ENCODE results near the gene GNAS. TPM values are rescaled to one million over a fixed set of nuclear protein-coding genes. Genes with fewer than 3 reads are reported as not detected.

Gene GNAS
- polyA plus RNA-seq, 1 donor (not counting 4 experiments of a cell fraction or from before 2014, with no cell fraction given), result 560 TPM

DNA sequence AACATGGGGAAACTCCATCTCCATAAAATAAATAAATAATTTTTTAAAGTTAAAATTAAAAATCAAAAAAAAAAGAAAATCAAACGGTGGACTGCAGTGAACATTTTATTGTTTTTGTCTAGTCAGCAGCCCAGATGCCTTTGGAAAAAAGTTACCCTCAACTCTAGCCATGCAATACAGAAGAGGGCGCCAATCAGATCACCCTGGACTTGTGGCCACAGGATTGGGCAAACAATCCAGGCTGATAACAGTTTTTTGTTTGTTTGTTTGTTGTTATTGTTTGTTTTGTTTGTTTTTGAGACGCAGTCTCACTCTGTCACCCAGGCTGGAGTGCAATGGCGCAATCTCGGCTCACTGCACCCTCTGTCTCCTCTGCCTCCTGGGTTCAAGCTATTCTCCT is 98.1 kb downstream of the GNAS start:
- no peaks in the 10 kb centered on the region for H3K9me1 ChIP-seq (ENCODE audit: control insufficient read depth, extremely low read depth, insufficient read depth, low read length)
- H3K79me2 ChIP-seq (ENCODE audit: control insufficient read depth, insufficient read depth, low read length), result no peaks in the 10 kb centered on the region
- DNase-seq (ENCODE audit: low read depth, low spot score) (no peak), FAIRE-seq (no peak)
- TF ChIP-seq, protein P1, sequence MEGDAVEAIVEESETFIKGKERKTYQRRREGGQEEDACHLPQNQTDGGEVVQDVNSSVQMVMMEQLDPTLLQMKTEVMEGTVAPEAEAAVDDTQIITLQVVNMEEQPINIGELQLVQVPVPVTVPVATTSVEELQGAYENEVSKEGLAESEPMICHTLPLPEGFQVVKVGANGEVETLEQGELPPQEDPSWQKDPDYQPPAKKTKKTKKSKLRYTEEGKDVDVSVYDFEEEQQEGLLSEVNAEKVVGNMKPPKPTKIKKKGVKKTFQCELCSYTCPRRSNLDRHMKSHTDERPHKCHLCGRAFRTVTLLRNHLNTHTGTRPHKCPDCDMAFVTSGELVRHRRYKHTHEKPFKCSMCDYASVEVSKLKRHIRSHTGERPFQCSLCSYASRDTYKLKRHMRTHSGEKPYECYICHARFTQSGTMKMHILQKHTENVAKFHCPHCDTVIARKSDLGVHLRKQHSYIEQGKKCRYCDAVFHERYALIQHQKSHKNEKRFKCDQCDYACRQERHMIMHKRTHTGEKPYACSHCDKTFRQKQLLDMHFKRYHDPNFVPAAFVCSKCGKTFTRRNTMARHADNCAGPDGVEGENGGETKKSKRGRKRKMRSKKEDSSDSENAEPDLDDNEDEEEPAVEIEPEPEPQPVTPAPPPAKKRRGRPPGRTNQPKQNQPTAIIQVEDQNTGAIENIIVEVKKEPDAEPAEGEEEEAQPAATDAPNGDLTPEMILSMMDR (optimal IDR thresholded peaks at IDR 0.05 in 1 of 3, IDR thresholded peaks at IDR 0.05 in 1 of 3, conservative IDR thresholded peaks at IDR 0.05 in 1 of 3; ENCODE audit: extremely low read depth in 1 of 3, insufficient read depth in 2 of 3, low read length in 3 of 3), result peak in 1 of 3 experiments; percentile 32
- no peak for TF ChIP-seq EZH2 (IDR thresholded peaks at IDR 0.05; ENCODE audit: low read length)
- no peak overlapping the region for H3K4me2 ChIP-seq (ENCODE audit: control insufficient read depth, extremely low read depth, insufficient read depth, low read depth, low read length)
- no peak overlapping the region for H3K4me3 ChIP-seq (ENCODE audit: control insufficient read depth in 2 of 3, extremely low read depth in 1 of 3, insufficient read depth in 2 of 3, low read depth in 1 of 3, low read length in 3 of 3)
- no peaks in the 10 kb centered on the region for H3K4me1 ChIP-seq (ENCODE audit: control insufficient read depth, extremely low read depth, insufficient read depth, low read length)
- H2AFZ ChIP-seq (ENCODE audit: control insufficient read depth, low read length), result no peak overlapping the region
- H3K9me3 ChIP-seq (ENCODE audit: control insufficient read depth, low read depth, low read length), result no peaks in the 10 kb centered on the region
- H3K27me3 ChIP-seq (ENCODE audit: control insufficient read depth, extremely low read depth, insufficient read depth, low read length), result no peaks in the 10 kb centered on the region
- dilution Hi-C loops (cut with MboI; ENCODE audit: extremely low pct_ligation_motif_present, low sequenced_read_pairs), result no loop called here
- H3K27ac ChIP-seq (ENCODE audit: control insufficient read depth, insufficient read depth, low read length), result no peak overlapping the region
- no peaks in the 10 kb centered on the region for H4K20me1 ChIP-seq (ENCODE audit: control insufficient read depth, extremely low read depth, insufficient read depth, low read length)
- H3K9ac ChIP-seq (ENCODE audit: control insufficient read depth, extremely low read depth, insufficient read depth, low read length), result no peak overlapping the region
- H3K36me3 ChIP-seq (ENCODE audit: control insufficient read depth in 2 of 2, extremely low read depth in 1 of 2, insufficient read depth in 2 of 2, low read length in 2 of 2), result no peaks in the 10 kb centered on the region

GRCh38 chr20:58953050-58953449 is 100.5 kb downstream of the GNAS start:
- DNase-seq (ENCODE audit: low read depth, low spot score), result no peak
- no peak for TF ChIP-seq EZH2 (IDR thresholded peaks at IDR 0.05; ENCODE audit: low read length)
- TF ChIP-seq, protein P1 (optimal IDR thresholded peaks at IDR 0.05 in 1 of 3, IDR thresholded peaks at IDR 0.05 in 1 of 3, conservative IDR thresholded peaks at IDR 0.05 in 1 of 3; ENCODE audit: extremely low read depth in 1 of 3, insufficient read depth in 2 of 3, low read length in 3 of 3), result no peak
- Histone ChIP-seq H2AFZ (ENCODE audit: control insufficient read depth, low read length) (no peak overlapping the region), H3K79me2 (ENCODE audit: control insufficient read depth, insufficient read depth, low read length) (no peaks in the 10 kb centered on the region), H3K4me1 (ENCODE audit: control insufficient read depth, extremely low read depth, insufficient read depth, low read length) (no peaks in the 10 kb centered on the region), H3K9ac (ENCODE audit: control insufficient read depth, extremely low read depth, insufficient read depth, low read length) (no peak overlapping the region), H3K9me3 (ENCODE audit: control insufficient read depth, low read depth, low read length) (no peaks in the 10 kb centered on the region), H3K27ac (ENCODE audit: control insufficient read depth, insufficient read depth, low read length) (no peak overlapping the region), H3K9me1 (ENCODE audit: control insufficient read depth, extremely low read depth, insufficient read depth, low read length) (no peaks in the 10 kb centered on the region), H3K4me3 (ENCODE audit: control insufficient read depth in 2 of 3, extremely low read depth in 1 of 3, insufficient read depth in 2 of 3, low read depth in 1 of 3, low read length in 3 of 3) (no peak overlapping the region), H3K4me2 (ENCODE audit: control insufficient read depth, extremely low read depth, insufficient read depth, low read depth, low read length) (no peak overlapping the region), H3K27me3 (ENCODE audit: control insufficient read depth, extremely low read depth, insufficient read depth, low read length) (no peaks in the 10 kb centered on the region), H4K20me1 (ENCODE audit: control insufficient read depth, extremely low read depth, insufficient read depth, low read length) (no peaks in the 10 kb centered on the region), H3K36me3 (ENCODE audit: control insufficient read depth in 2 of 2, extremely low read depth in 1 of 2, insufficient read depth in 2 of 2, low read length in 2 of 2) (no peaks in the 10 kb centered on the region)
- no peak for FAIRE-seq
- dilution Hi-C loops (cut with MboI; ENCODE audit: extremely low pct_ligation_motif_present, low sequenced_read_pairs), result no loop called here

All from keratinocyte (primary cell).